ENCODE data around the gene CEP104. TPM values are rescaled to one million over a fixed set of nuclear protein-coding genes. Genes with fewer than 3 reads are reported as not detected.

The CEP104 gene
- total RNA-seq, 4 donors from 2014 or later, result 27.9 to 76.0 (median 33.9) TPM

DNA sequence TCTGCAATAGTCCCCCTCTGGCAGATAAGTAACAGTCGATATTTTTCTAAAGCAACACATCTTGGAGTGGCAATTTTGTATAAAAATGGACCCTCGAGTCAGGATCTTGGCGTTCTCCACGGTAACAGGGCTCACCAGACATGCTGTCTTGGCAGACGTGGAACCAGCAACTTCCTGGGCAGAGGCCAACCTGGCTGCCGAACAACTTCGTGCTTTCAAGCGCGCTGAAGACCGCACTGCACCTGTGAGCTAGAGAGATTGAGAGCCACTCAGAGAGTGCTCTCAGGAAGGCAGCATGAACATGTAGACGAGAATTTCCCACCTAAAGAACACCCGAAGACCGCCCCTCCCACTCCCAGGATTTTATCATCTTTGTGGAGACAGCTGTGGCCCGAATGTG, 35.7 kb upstream of the CEP104 start:
- no peak for TF ChIP-seq CTCF (IDR thresholded peaks at IDR 0.05; ENCODE audit: low read depth)

- no peak for TF ChIP-seq CTCF (IDR thresholded peaks at IDR 0.05; ENCODE audit: low read depth)
These were observed 34.4 kb upstream of the CEP104 start for GRCh38 chr1:3891329-3891865.

- TF ChIP-seq CTCF (IDR thresholded peaks at IDR 0.05; ENCODE audit: low read depth), result no peak
These were observed 33.6 kb upstream of the CEP104 start for GRCh38 chr1:3890389-3891328.

- no peak for TF ChIP-seq CTCF (IDR thresholded peaks at IDR 0.05; ENCODE audit: low read depth)
These were observed 32.9 kb upstream of the CEP104 start for GRCh38 chr1:3889936-3890335.

GRCh38 chr1:3888301-3888700, 31.3 kb upstream of the CEP104 start:
- no peak for TF ChIP-seq CTCF (IDR thresholded peaks at IDR 0.05; ENCODE audit: low read depth)

DNA sequence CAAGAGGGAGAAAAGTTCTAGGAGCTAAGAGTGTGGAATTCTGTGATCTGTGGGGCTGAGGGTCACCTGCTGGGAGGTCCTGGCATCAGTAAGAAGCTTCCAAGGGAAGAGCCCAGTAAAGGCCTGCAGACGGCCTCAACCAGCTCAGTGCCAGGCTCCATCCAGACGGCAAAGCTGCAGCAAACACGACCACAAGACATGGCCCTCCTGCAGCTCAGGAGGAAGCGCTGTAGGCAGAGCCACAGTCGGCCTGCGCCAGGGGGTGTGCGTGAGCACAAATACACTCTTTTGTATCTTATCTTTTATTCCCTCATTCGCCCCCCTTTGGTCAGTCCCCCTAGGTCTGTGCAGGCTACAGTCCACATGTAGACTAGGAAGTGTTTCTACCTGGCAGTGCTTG, 29.7 kb upstream of the CEP104 start:
- no peak for TF ChIP-seq CTCF (IDR thresholded peaks at IDR 0.05; ENCODE audit: low read depth)

- no peak for TF ChIP-seq CTCF (IDR thresholded peaks at IDR 0.05; ENCODE audit: low read depth)
These were observed 29.2 kb upstream of the CEP104 start for GRCh38 chr1:3886106-3886670.

Data from subcutaneous adipose tissue (tissue), 4 donors.